Activated CD4-positive, alpha-beta T cell treated with anti-CD3 and anti-CD28 coated beads, Interleukin-10, Interleukin-2, amounts not matched to agents 100 ng/mL and 50 ng/mL, durations not matched to agents 16 hours and 8 hours (primary cell): ENCODE data around the gene LRRFIP1.
"Not testable (repeated sequence)": the region's sequence is repeated elsewhere in the genome, so short reads cannot be mapped to it uniquely, and the experiment has no call there.

Source experiments
- DNase-seq: peaks from one replicate; pipeline ENCODE4 v3.0.0-alpha.2; 2020

The LRRFIP1 gene

DNA sequence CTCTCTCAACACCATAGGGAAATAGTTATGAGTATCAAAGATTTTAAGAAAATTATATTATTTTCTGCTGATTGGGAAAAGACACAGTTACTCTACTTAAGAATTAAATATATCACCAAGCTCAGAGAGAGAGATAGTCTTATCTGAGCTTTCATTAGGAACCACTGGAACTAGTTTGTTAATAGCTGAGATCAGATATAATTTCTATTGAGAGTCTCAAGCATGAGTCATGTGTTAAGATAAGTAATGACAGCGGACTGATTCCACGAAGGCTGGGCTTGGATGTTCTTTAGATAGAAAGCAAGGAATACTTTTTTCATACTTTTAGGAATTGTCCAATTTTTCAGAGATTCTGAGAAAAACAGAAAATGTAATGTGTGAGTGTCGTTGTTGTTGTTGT is 126.8 kb downstream of the LRRFIP1 start:
- no peak for DNase-seq

DNA sequence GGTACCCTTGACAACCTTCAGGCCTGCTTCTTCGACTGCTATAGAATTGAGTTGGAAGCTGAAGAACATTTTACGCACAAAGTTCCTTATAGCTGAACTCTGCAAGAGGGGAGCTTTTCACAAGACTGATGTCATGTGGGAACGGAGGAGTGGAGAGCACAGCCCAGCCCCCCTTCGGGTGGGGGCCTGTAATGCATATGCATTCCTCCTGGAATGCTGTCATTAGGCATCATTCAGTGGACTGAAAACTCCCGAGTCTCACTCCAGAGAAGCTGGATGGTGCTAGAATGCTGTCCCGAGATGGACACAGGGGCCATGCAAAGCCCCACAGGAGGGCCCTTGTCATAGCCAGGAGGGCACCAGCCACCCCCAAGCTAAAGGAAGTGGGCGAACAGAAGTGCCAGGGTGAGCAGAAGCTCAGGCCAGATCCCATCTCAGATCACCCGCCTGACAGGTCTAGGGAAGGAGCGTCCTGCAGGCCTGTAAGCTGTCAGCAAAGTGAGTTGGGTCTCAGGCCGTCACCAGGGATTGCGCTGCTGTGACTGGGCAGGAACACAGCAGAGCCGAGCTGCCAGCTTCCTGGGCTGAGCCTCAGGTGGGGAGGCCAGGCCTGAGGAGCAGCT is 127.3 kb downstream of the LRRFIP1 start:
- DNase-seq, result no peak

DNA sequence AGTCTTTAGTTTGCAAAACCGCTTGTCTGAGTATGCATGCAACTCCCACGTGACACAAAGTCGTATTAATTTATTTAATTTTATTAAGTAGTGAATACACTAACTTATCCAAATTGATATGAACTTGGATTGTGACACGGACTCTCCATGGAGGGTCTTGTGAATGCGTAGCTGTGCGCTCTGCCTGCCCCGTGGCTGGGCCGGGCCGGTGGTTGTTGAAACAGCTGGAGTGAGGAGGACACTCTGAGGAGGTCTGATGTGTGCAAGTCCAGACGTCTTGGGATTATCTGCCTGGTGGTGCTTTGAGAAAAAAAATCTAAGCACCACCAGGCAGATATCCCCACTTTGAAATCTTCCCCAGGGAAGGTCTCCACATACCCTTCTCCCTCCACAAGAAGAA is 130.2 kb downstream of the LRRFIP1 start:
- DNase-seq, result no peak

DNA sequence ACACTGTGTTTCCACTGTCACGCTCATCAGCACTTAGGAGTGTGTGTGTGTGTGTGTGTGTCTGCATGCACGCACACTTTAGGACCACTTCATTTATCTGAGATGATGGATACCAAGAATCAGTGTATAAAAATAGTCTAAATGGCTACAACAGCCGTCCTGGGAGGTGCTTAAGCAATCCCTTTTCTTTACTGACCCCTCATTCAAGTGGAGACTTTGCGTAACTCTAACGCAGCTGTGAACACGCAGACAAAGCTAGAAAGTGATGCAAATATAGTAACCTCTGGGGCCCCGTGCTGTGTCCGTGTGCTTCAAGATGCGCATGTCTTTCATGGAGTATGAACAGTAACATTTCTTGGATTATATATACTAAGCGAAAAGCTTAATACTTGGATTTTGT is 130.8 kb downstream of the LRRFIP1 start:
- DNase-seq, result no peak

DNA sequence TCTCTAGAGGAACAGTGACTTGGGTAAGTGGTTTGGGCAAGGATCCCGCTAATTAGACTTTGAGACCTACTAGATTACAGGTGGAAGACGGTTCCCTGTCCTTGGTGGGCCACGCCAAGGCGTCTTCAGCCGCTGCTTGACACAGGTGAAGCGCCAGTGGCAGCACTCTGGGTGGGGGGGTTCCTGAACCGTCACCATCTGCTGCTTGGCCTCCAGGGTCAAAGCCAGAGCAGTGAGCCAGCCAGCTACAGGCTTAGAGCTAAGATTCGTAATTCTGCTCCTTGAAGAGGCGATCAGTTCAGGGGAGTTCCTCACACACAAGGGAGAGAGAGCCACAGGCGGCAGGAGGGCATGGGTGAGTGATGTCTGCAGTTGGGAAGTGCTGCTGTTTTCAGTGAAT is 131.8 kb downstream of the LRRFIP1 start:
- no peak for DNase-seq

DNA sequence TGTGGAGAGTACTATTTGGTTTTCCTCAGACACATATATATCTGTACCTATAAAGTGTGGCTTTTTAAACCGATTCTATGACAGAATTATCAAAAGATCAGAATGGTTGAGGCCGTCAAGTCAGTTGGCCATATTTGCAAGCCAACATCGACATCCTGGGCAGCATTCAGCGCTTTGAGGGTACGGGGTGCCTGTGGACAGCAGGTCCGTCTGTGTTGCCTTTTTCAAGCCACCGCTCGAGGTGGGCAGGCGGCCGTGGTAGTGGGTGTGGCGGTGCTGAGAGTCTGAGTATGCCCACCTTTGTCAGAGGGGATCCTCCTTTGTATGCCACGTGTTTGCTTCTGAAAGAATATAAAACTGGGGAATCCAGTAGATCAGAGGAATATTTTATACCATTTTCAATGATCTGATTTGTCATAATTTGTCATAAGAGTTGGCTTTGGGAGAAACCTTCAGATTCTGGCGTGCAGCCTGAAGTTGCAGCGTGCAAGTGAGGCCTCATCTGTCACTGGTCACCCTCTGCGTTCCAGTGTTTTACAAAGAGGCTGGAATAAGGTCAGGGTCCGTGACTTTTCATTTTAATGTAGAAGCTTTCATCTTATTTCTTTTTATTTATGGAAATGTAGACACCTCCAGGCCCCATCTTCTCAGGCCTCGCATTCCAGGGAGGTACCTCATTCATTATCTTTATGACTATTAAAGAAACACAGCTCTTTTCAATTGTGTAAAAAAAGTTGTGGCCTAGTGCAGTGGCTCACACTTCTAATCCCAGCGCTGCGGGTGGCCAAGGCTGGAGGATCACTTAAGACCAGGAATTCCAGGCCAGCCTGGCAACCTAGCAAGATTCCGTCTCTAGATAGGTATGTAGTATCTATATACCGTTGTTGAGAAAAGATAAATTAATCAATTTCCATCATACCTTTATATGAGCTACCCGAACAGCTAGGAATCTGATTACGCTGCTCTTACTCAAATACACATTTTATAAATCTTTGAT is 133.4 kb downstream of the LRRFIP1 start:
- DNase-seq, result no peak

DNA sequence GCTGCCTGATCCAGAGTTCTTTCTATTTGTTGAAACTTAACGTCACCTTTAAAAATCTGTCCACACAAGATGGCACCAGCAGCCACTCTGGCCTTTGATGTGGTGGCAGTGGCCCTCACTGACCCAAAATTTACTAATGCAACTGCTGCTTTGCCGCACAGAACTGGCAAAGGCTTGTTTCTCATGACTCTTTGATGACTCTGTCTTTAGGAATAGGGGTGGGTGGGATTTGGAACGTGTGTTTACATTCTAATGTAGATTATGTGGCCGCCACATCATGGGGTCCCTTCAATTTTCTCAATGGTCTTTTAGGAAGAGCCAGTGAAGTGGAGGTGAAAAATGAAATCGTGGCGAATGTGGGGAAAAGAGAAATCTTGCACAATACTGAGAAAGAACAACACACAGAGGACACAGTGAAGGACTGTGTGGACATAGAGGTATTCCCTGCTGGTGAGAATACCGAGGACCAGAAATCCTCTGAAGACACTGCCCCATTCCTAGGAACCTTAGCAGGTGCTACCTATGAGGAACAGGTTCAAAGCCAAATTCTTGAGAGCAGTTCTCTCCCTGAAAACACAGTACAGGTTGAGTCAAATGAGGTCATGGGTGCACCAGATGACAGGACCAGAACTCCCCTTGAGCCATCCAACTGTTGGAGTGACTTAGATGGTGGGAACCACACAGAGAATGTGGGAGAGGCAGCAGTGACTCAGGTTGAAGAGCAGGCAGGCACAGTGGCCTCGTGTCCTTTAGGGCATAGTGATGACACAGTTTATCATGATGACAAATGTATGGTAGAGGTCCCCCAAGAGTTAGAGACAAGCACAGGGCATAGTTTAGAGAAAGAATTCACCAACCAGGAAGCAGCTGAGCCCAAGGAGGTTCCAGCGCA is 135.2 kb downstream of the LRRFIP1 start:
- not testable (repeated sequence) for DNase-seq

DNA sequence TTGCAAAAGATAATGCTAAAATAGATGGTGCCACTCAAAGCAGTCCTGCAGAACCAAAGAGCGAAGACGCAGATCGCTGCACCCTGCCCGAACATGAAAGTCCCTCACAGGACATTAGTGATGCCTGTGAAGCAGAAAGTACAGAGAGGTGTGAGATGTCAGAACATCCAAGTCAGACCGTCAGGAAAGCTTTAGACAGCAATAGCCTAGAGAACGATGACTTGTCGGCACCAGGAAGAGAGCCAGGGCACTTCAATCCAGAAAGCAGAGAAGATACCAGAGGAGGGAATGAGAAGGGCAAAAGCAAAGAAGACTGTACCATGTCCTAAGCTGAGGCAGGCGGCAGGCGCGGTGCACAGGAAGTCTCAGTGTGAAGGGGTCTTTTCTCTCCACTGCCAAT is 136.4 kb downstream of the LRRFIP1 start:
- DNase-seq, result no peak

DNA sequence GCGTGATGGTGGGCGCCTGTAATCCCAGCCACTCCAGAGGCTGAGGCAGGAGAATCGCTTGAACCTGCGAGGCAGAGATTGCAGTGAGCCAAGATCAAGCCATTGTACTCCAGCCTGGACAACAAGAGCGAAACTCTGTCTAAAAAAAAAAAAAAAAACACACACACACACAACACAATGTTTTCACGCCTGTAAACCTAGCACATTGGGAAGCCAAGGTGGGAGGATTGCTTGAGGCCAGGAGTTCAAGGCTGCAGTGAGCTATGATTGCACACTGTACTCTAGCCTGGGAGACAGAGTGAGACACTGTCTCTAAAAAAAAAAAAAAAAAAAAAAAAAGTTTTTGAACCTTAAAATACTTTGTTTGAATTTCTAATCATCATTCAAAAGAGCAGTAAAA is 137.7 kb downstream of the LRRFIP1 start:
- not testable (repeated sequence) for DNase-seq

DNA sequence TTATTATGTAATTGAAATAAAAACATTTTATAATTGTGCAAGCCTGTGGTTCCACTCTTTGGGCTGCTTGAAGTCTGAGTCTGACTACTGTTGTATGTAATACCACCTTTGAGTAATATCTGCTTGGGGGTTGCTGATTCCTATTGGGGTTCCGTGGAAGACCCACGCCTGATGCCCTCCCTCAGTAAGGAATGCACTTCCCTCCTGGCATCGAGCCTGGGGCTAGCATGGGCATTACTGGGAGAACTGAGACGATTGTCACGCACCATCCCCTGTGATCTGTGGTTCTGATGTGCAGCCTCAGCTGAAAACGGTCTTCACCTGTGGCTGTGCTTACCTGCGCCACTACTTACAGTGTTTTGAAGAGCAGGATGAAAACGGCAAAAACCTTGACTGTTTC is 138.5 kb downstream of the LRRFIP1 start:
- DNase-seq, result no peak

DNA sequence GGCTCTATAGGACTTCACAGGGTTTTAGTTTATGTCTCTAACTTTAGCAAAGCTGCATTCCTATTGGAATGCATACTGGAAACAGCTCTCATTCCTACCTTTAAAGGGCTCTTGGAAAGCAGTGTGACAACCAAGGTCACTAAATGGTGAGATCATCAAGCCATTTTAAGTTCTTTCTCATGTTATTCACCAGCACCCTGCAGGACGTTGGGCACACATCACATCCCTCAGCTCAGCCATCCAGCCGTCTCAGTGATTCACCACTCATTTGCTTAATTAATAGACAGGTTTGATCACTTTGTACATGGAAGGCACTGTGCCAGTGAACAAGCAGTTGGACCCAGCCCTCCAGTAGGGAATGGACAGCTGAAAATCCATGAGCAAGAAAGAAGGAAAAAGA is 139.0 kb downstream of the LRRFIP1 start:
- no peak for DNase-seq

DNA sequence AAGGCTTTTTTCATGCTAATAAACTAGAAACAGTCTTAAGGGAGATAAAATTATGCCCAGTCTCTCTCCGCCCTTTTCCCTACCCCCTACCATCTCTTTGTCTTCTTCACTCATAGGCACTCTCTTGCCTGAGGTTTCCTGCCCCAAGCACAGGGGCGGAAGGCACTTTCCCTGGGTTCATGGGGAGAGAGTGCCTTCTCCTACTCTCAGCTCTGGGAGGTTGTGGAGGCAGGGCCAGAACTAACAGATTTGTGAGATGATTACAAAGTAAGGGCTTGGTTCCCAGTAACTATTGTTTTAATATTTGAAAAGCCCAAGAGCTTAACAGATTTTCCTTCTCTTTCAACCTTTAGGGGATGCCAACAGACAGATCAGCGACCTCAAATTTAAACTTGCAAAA is 145.1 kb downstream of the LRRFIP1 start:
- DNase-seq, result no peak

DNA sequence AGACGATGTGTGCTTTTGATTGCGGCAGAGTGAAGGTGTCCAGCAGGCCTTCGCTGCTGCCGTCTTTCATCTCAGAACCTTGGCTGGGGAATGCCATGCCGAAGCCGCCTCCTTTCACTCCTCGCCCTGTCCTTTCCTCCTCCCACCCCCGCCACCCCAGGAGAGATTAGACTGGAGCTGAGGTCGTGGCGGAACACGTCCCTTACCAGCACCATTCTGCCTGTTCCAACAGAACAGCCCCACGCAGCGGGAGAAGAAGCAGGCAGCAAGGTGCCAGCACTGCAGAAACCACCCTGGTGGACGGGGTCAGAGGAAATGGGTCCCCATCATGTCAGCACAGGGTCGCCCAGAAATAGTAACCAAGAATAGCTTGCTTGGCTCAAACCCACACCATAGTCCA is 146.4 kb downstream of the LRRFIP1 start:
- no peak for DNase-seq

DNA sequence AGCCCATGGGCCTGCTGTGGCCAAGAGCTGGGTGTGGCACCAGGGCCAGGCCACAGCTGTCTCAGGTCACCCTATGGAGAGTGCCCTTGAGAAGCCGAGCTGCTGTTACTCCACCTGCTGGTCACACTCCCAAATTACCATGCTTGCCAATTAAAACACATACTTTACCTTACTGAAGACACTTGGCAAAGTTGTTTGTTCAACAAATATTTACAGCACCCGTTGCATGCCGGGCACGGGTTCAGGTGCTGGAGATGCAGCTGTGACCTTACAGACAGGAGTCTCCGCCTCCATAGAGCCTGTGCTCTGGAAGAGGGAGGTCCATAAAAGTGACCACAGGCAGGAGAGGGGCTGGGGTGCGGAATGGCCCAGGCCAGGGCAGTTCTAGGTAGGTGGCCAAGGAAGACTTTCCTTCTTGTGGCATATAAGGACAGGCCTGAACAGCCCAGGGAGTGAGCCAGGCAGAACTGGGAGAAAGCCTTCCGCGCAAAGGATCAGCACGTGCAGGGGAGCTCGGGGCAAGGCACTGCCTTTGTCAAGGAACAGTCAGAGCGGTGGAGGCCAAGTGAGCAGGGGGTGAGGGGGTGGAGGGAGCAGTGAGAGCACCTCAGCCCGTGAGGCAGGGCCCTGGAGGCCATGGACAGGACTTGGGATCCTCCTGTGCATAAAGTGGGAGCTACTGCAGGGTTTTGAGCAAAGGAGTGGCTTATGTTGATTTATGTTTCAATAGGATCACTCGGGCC is 147.6 kb downstream of the LRRFIP1 start:
- peak; percentile 62 for DNase-seq

DNA sequence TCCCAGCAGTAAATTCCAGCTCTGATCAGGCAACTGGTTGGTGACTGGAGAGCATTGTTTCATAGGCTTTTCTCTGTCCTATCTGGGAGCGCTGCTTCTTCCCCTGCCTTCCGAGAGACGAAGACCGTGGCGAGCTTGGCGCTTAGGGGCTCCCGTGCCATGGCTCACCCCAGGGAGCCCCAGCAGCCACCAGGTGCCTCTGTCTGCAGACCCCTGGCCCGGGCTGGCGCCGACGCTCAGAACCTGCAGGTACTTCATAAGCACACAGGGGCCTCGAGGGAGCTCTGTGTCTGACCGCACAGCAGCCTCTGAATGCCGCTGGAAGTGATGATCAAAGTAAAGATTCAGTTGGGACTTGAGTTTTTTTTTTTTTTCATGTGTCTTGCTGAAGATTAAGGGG is 152.1 kb downstream of the LRRFIP1 start:
- DNase-seq, result no peak

DNA sequence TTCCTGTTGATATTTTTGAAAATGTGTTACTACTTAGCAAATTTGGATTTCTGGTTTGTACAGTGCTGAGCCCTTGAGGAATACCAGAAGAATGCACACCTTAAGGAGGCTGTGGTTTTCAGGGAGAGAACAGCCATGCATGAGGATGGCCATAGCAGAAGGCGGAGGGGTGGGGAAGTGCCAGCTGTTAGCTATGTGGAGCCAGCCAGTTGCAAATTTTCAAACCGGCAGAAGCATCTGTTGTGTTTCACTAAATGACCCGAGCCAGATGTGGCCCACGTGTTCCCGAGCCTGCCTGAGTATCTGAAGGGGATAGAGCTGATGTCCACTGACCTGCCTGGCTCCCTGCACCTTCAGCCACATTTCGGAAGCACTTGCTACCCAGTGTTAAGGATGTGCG is 154.8 kb downstream of the LRRFIP1 start:
- no peak for DNase-seq

DNA sequence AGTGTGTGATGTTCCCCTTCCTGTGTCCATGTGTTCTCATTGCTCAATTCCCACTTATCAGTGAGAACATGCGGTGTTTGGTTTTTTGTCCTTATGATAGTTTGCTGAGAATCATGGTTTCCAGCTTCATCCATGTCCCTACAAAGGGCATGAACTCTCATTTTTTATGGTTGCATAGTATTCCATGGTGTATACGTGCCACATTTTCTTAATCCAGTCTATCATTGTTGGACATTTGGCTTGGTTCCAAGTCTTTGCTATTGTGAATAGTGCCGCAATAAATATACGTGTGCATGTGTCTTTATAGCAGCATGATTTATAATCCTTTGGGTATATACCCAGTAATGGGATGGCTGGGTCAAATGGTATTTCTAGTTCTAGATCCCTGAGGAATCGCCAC is 156.3 kb downstream of the LRRFIP1 start:
- not testable (repeated sequence) for DNase-seq

DNA sequence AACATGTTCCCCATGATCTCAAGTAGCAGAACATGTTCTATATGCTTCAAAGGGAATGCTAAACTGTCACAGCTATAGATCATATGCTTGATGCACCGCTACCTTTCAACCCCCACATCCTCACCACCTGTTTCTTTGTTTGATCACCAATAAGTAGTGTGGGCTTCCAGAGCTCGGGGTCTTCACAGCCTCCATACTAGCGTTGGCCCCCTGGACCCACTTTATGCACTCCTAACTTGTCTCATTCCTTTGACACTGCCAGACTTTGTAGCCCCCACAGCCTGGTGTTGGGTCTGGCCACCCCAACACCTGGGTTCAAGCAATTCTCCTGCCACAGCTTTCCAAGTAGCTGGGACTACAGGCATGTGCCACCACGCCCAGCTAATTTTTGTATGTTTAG is 159.5 kb downstream of the LRRFIP1 start:
- no peak for DNase-seq

DNA sequence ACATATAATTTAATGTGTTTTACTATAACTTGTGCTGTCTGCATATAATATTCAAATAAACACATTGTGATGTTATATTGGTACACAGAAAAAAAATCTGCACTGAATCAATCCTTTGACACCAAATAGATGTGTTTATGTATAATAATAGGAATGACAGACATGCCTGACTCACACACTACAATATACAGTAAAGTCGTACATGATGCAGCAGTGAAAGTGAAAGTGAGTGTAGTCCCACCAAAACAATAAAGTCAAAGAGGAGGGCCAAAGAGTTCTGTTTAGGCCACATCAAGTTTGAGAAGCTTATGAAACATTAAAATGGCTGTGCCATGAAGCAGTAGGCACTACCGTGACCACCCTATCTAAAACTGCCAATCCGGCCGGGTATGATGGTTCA is 163.0 kb downstream of the LRRFIP1 start:
- DNase-seq, result peak; percentile 18

DNA sequence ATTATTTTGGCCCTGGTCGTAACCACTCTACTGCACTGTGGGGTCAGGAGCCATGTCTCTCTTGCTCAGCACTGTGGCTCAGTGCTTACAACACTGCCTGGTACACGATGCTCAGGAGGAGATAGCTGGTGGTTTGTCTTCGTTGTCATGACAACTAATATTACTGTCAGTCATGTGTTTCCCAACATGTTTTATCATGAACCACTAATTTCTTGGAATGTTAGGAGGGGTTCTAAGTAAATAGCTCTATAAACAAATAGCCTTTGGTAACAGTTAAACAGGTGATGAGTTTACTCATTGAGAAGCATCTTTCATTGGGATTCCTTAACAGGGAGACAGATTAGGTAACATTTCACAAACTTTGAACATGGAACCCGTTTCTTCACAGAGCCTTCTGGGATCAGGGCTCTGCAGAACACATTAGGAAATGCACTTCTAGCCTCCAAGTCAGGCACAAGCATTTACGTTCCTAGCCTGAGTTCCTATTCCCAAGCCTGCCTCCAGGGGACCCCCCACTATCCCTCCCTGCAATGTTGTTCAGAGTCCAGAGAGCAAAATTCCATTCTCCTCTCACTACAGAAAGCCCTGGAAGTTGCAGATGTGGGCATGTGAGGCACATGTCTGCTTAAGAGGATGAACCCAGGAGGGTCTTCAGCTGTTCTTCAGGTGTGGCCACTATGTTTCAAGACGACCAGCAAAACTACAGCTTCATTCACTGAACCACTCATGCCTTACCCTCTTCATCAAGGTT is 164.8 kb downstream of the LRRFIP1 start:
- DNase-seq, result no peak

DNA sequence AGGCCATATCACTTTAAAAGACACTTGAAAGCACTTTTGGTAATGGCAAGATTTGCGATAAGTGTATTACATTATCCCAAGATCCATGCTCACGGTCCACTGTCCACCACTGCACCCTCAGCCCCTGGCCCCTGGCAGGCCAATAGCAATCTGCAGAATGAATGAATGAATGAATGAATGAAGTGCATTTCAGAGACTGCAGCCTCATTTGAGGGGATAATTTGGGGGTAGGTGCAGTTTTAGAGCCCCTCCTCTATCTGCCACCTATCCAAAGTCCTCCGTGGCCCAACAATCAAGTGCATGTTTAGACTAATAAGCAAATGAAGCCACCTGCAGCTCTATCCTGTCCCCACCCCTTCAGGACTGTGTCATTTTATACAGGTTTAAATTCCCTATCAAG is 169.9 kb downstream of the LRRFIP1 start:
- no peak for DNase-seq
